ENCODE data around the gene THAP7. TPM values are rescaled to one million over a fixed set of nuclear protein-coding genes. Genes with fewer than 3 reads are reported as not detected.
A peak's percentile ranks its signal among the peaks of the same experiment; 100 is the strongest.

The THAP7 gene
- total and polyA plus RNA-seq, 9 of the 15 experiments (the other 6 are each of a cell fraction or from before 2014, with no cell fraction given): 7.9 to 263 (median 84.1) TPM

GRCh38 chr22:20953668-20954500, 48.0 kb downstream of the THAP7 start (continued):
- TF ChIP-seq CHD7 (IDR thresholded peaks at IDR 0.05; ENCODE audit: low read depth, low read length): no peak
- no peak for TF ChIP-seq ESRRA (IDR thresholded peaks at IDR 0.05; ENCODE audit: borderline replicate concordance, low read depth)
- no peak for TF ChIP-seq CREM (IDR thresholded peaks at IDR 0.05; ENCODE audit: low read depth)
- no peak for TF ChIP-seq MBD1 (CRISPR knock-in tag; IDR thresholded peaks at IDR 0.05)
- peak; percentile 98 for TF ChIP-seq ZBTB33 (CRISPR knock-in tag; IDR thresholded peaks at IDR 0.05)
- TF ChIP-seq ZNF79 (CRISPR knock-in tag; IDR thresholded peaks at IDR 0.05; ENCODE audit: low read depth): no peak
- TF ChIP-seq ZNF507 (tag; conservative IDR thresholded peaks at IDR 0.05): no peak
- 0 out of 2 replicates have a peak, but pooled peaks have one; percentile 51 for TF ChIP-seq ZNF444 (CRISPR knock-in tag; IDR thresholded peaks at IDR 0.05)
- no peak; the same call in 1 of the 2 replicates for TF ChIP-seq ZNF197 (CRISPR knock-in tag; IDR thresholded peaks at IDR 0.05; ENCODE audit: low read depth)
- TF ChIP-seq ZNF586 (CRISPR knock-in tag; conservative IDR thresholded peaks at IDR 0.05): no peak
